ENCODE data around the gene GSG1L. TPM values are rescaled to one million over a fixed set of nuclear protein-coding genes. Genes with fewer than 3 reads are reported as not detected.

GSG1L gene
- total and polyA plus RNA-seq, 2 of the 13 experiments (the other 11 are each of a cell fraction or from before 2014, with no cell fraction given): not detected

GRCh38 chr16:28089205-28089991 is 25.9 kb upstream of the GSG1L start (continued):
- no peak for TF ChIP-seq ZBED4 (CRISPR knock-in tag; IDR thresholded peaks at IDR 0.05; ENCODE audit: borderline replicate concordance)
- TF ChIP-seq SNRNP70 (IDR thresholded peaks at IDR 0.05; ENCODE audit: low read depth, low read length): no peak
- peak; percentile 77 for TF ChIP-seq MNT (IDR thresholded peaks at IDR 0.05)
- TF ChIP-seq HOXA9 (CRISPR knock-in tag; IDR thresholded peaks at IDR 0.05; ENCODE audit: borderline replicate concordance): no peak
- TF ChIP-seq ZFP82 (CRISPR knock-in tag; IDR thresholded peaks at IDR 0.05; ENCODE audit: borderline replicate concordance): no peak
- TF ChIP-seq MAX (IDR thresholded peaks at IDR 0.05): no peak
- no peak for TF ChIP-seq HNRNPH1 (optimal IDR thresholded peaks at IDR 0.05; ENCODE audit: low read depth, low read length)
- TF ChIP-seq ZNF772 (CRISPR knock-in tag; IDR thresholded peaks at IDR 0.05): no peak
- no peak for TF ChIP-seq TOE1 (CRISPR knock-in tag; IDR thresholded peaks at IDR 0.05)

Measured in HepG2 (cell line).